Measurements from ENCODE around the gene BCCIP.

GRCh38 chr10:125802131-125802530 is 21.2 kb upstream of the BCCIP start:
- TF ChIP-seq CTCF (IDR thresholded peaks at IDR 0.05) (no peak), POLR2A (IDR thresholded peaks at IDR 0.05) (no peak)
